OCI-LY1 (cell line): Measurements from ENCODE around the gene ABHD17A.

ENCODE experiments used
- H2AFZ ChIP-seq: fragments of 200-600 bp; sonication (generic), shearing (Covaris generic); 2 replicates; pipeline ENCODE4 v1.6.0; 2014; ENCODE audit warnings: antibody characterized with exemption, mild to moderate bottlenecking, low read length
- H3F3A ChIP-seq: fragments of 200-600 bp; sonication (generic), shearing (Covaris generic); 2 replicates; pipeline ENCODE4 v1.6.0; 2014; ENCODE audit warnings: mild to moderate bottlenecking, antibody characterized with exemption, low read length, moderate library complexity; ENCODE audit not compliant: insufficient read depth
- H3K27ac ChIP-seq: fragments of 200-600 bp; sonication (generic); 2 replicates; pipeline ENCODE4 v1.5.1; 2014; ENCODE audit warnings: low read length, mixed run types, mild to moderate bottlenecking, low read depth; ENCODE audit not compliant: poor library complexity, severe bottlenecking
- H3K27me3 ChIP-seq: fragments of 200-600 bp; sonication (generic); 2 replicates; pipeline ENCODE4 v1.6.0; 2014; ENCODE audit warnings: antibody characterized with exemption, mild to moderate bottlenecking, low read length, moderate library complexity; ENCODE audit not compliant: insufficient read depth
- H3K36me3 ChIP-seq: fragments of 200-600 bp; sonication (generic); 2 replicates; pipeline ENCODE4 v1.6.1; 2014; ENCODE audit warnings: mild to moderate bottlenecking, antibody characterized with exemption, low read length, moderate library complexity, mixed read lengths; ENCODE audit not compliant: insufficient read depth
- H3K4me1 ChIP-seq: fragments of 200-600 bp; sonication (generic); 2 replicates; pipeline ENCODE4 v1.5.1; 2014; ENCODE audit warnings: mild to moderate bottlenecking, low read length, moderate library complexity; ENCODE audit not compliant: insufficient read depth, severe bottlenecking
- H3K4me2 ChIP-seq: fragments of 200-600 bp; sonication (generic), shearing (Covaris generic); 2 replicates; pipeline ENCODE4 v1.6.1; 2014; ENCODE audit warnings: low read length
- H3K4me3 ChIP-seq: fragments of 200-600 bp; sonication (generic); 2 replicates; pipeline ENCODE4 v1.5.1; 2014; ENCODE audit warnings: low read length, low read depth, mild to moderate bottlenecking, mixed read lengths; ENCODE audit not compliant: poor library complexity, severe bottlenecking
- H3K79me2 ChIP-seq: fragments of 200-600 bp; shearing (Covaris generic); 2 replicates; pipeline ENCODE4 v1.6.1; 2016; ENCODE audit warnings: mixed run types, low read length, mixed read lengths; ENCODE audit not compliant: insufficient read depth
- H3K9ac ChIP-seq: fragments of 200-600 bp; sonication (generic), shearing (Covaris generic); 2 replicates; pipeline ENCODE4 v1.6.1; 2014; ENCODE audit warnings: mild to moderate bottlenecking, low read length, mixed read lengths
- H3K9me2 ChIP-seq: fragments of 200-600 bp; sonication (generic), shearing (Covaris generic); 2 replicates; pipeline ENCODE4 v1.6.1; 2014; ENCODE audit warnings: low read depth, mild to moderate bottlenecking, low read length, mixed read lengths
- H3K9me3 ChIP-seq: fragments of 200-600 bp; shearing (Covaris generic); 2 replicates; pipeline ENCODE4 v1.6.1; 2014; ENCODE audit warnings: low read length, mixed read lengths
- H4K20me1 ChIP-seq: fragments of 200-600 bp; sonication (generic), shearing (Covaris generic); 2 replicates; pipeline ENCODE4 v1.6.0; 2016; ENCODE audit warnings: mild to moderate bottlenecking, low read length; ENCODE audit not compliant: insufficient read depth
- EZH2 ChIP-seq: fragments of 200-600 bp; sonication (generic), shearing (Covaris generic); IDR thresholded peaks from 2 replicates; pipeline ENCODE4 v1.8.0; 2017; ENCODE audit warnings: borderline replicate concordance, mixed run types, mild to moderate bottlenecking, antibody characterized with exemption, low read length, moderate library complexity, mixed read lengths
- TF ChIP-seq, protein P1 (sequence below): fragments of 200-600 bp; sonication (generic), shearing (Covaris generic); IDR thresholded peaks from 2 replicates; pipeline ENCODE4 v1.5.1; 2017; ENCODE audit warnings: mild to moderate bottlenecking, antibody characterized with exemption, low read length, moderate library complexity, mixed read lengths

ABHD17A gene

DNA sequence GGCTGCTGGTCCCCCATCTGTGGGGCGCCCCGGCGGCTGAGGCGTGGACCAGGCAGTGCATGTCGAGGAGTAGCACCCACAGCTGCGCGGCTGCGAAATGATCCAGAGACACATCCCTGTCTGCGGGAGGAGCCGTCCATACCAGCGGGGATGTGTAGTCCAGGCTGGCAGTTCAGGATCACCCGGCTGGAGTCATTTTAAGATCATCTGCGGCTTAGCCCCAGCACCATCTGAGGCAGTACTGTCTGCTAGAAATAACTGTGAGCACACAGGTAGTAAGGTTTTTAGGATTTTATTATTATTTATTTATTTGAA lies 23.0 kb upstream of the ABHD17A start:
- no peaks in the 10 kb centered on the region for H3K27me3 ChIP-seq
- peak overlapping the region; percentile 68 for H3K27ac ChIP-seq
- peaks cover 14% of the 10 kb centered on the region for H3K36me3 ChIP-seq
- no peaks in the 10 kb centered on the region for H4K20me1 ChIP-seq
- no peaks in the 10 kb centered on the region for H3K9me2 ChIP-seq
- peaks cover 58% of the 10 kb centered on the region for H3K4me1 ChIP-seq
- peak overlapping the region; percentile 54 for H3K4me3 ChIP-seq
- H3K9me3 ChIP-seq, result no peaks in the 10 kb centered on the region
- H3F3A ChIP-seq, result peaks cover 3% of the 10 kb centered on the region; the same call in 1 of the 2 replicates
- TF ChIP-seq EZH2, result no peak
- TF ChIP-seq, protein P1, sequence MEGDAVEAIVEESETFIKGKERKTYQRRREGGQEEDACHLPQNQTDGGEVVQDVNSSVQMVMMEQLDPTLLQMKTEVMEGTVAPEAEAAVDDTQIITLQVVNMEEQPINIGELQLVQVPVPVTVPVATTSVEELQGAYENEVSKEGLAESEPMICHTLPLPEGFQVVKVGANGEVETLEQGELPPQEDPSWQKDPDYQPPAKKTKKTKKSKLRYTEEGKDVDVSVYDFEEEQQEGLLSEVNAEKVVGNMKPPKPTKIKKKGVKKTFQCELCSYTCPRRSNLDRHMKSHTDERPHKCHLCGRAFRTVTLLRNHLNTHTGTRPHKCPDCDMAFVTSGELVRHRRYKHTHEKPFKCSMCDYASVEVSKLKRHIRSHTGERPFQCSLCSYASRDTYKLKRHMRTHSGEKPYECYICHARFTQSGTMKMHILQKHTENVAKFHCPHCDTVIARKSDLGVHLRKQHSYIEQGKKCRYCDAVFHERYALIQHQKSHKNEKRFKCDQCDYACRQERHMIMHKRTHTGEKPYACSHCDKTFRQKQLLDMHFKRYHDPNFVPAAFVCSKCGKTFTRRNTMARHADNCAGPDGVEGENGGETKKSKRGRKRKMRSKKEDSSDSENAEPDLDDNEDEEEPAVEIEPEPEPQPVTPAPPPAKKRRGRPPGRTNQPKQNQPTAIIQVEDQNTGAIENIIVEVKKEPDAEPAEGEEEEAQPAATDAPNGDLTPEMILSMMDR, result no peak
- H3K4me2 ChIP-seq, result peak overlapping the region; percentile 73
- peak overlapping the region; percentile 66; the same call in 1 of the 2 replicates for H3K9ac ChIP-seq
- H3K79me2 ChIP-seq, result peaks cover 32% of the 10 kb centered on the region
- H2AFZ ChIP-seq, result no peak overlapping the region

- peak overlapping the region; percentile 66 for H3K9ac ChIP-seq
- H3K4me3 ChIP-seq, result peak overlapping the region; percentile 54
- H3K9me2 ChIP-seq, result no peaks in the 10 kb centered on the region
- peaks cover 32% of the 10 kb centered on the region for H3K79me2 ChIP-seq
- H3F3A ChIP-seq, result peaks cover 3% of the 10 kb centered on the region; the same call in 1 of the 2 replicates
- H3K9me3 ChIP-seq, result no peaks in the 10 kb centered on the region
- no peak for TF ChIP-seq EZH2
- TF ChIP-seq, protein P1, result no peak
- peak overlapping the region; percentile 73 for H3K4me2 ChIP-seq
- no peaks in the 10 kb centered on the region for H4K20me1 ChIP-seq
- no peak overlapping the region for H2AFZ ChIP-seq
- peak overlapping the region; percentile 68 for H3K27ac ChIP-seq
- no peaks in the 10 kb centered on the region for H3K27me3 ChIP-seq
- peaks cover 60% of the 10 kb centered on the region for H3K4me1 ChIP-seq
- H3K36me3 ChIP-seq, result peaks cover 9% of the 10 kb centered on the region
Measured at GRCh38 chr19:1907563-1908363, 22.5 kb upstream of the ABHD17A start.

GRCh38 chr19:1906985-1907562 lies 21.8 kb upstream of the ABHD17A start:
- peak overlapping the region; percentile 73 for H3K4me2 ChIP-seq
- no peak overlapping the region for H2AFZ ChIP-seq
- H3K9ac ChIP-seq, result peak overlapping the region; percentile 66; the same call in 1 of the 2 replicates
- peaks cover 32% of the 10 kb centered on the region for H3K79me2 ChIP-seq
- peak overlapping the region; percentile 68 for H3K27ac ChIP-seq
- H3K4me3 ChIP-seq, result peak overlapping the region; percentile 54
- H3K9me3 ChIP-seq, result no peaks in the 10 kb centered on the region
- H4K20me1 ChIP-seq, result no peaks in the 10 kb centered on the region
- H3K36me3 ChIP-seq, result 0 out of 2 replicates have a peak, but pooled peaks cover 3% of the 10 kb centered on the region
- H3K27me3 ChIP-seq, result no peaks in the 10 kb centered on the region
- TF ChIP-seq EZH2, result no peak
- TF ChIP-seq, protein P1, result no peak
- peaks cover 3% of the 10 kb centered on the region; the same call in 1 of the 2 replicates for H3F3A ChIP-seq
- no peaks in the 10 kb centered on the region for H3K9me2 ChIP-seq
- peaks cover 60% of the 10 kb centered on the region for H3K4me1 ChIP-seq
